H1 (cell line): Measurements from ENCODE around the gene DYRK1B. TPM values are rescaled to one million over a fixed set of nuclear protein-coding genes. Genes with fewer than 3 reads are reported as not detected.

Experiments used
- CHD7 ChIP-seq: fragments of 300-600 bp; sonication (generic); IDR thresholded peaks from 2 replicates; pipeline ENCODE4 v1.7.1; 2012; ENCODE audit warnings: low read length, moderate library complexity, mild to moderate bottlenecking, inconsistent platforms; ENCODE audit not compliant: insufficient replicate concordance
- EZH2 ChIP-seq: fragments of 200-600 bp; sonication (generic); IDR thresholded peaks from 2 replicates; pipeline ENCODE4 v1.7.1; 2012; ENCODE audit warnings: low read depth, mild to moderate bottlenecking, moderate library complexity, low read length, inconsistent platforms; ENCODE audit not compliant: severe bottlenecking
- SRF ChIP-seq: IDR thresholded peaks from 2 replicates; pipeline ENCODE4 v1.6.1; 2011; ENCODE audit warnings: mild to moderate bottlenecking, low read depth, low read length, moderate library complexity
- TBP ChIP-seq: IDR thresholded peaks from 2 replicates; pipeline ENCODE4 v1.6.1; 2011; ENCODE audit warnings: low read depth, low read length, improper control_type of control experiment
- polyA plus RNA-seq, 7 experiments: library from polyadenylated mRNA; depleted of rRNA in 3 of 7; stranded (reverse) in 5 of 7; unstranded in 2 of 7; fragments of >200 nt in 5 of 7; fragments of 200-250 nt in 2 of 7; gene quantifications; 1 replicate in 5 of 7; 2 replicates in 1 of 7; 4 replicates in 1 of 7; pipeline versions ENCODE4 v1.2.1 to v1.2.3, GENCODE V29; 2011 to 2013; ENCODE audit warnings: missing spikeins in 2 of 7, mixed read lengths in 2 of 7
- total RNA-seq: library from RNA; stranded (reverse); fragmentation: NEBNext Ultra II Directional; extraction: Animal tissue kit (Norgen Biotek cat#: 25700); gene quantifications from 2 replicates; pipeline ENCODE4 v1.2.1, GENCODE V29; 2021

DYRK1B gene
- total and polyA plus RNA-seq, 2 of the 8 experiments (the other 6 are each of a cell fraction or from before 2014, with no cell fraction given) = 6.9 to 14.8 TPM

- TF ChIP-seq CHD7 (no peak), TBP (peak; percentile 69), SRF (no peak), EZH2 (no peak)
Observed at GRCh38 chr19:39824143-39825092, 9.5 kb downstream of the DYRK1B start (continued).
